Body of pancreas (tissue), 4 donors: ENCODE measurements around the gene STRA6. TPM values are rescaled to one million over a fixed set of nuclear protein-coding genes. Genes with fewer than 3 reads are reported as not detected.

ENCODE experiments used
- ATAC-seq: fragments of 150-250 bp; one replicate; pipeline ENCODE4 v1.9.1; 2016
- DNase-seq, 4 donors: peaks; one replicate each; pipeline ENCODE4 v3.0.0-alpha.2; 2019
- H3K27ac ChIP-seq, 4 donors: fragments of 200-600 bp; sonication (generic); 1 replicate in 3 of 4; 2 replicates in 1 of 4; pipeline versions ENCODE4 v1.5.1 to v1.6.1; 2016 to 2019; ENCODE audit warnings: mild to moderate bottlenecking in 1 of 4, mixed read lengths in 1 of 4, moderate library complexity in 1 of 4
- H3K27me3 ChIP-seq, 2 donors: fragments of 200-600 bp; sonication (generic); one replicate each; pipeline ENCODE4 v1.6.0; 2016; ENCODE audit warnings: mild to moderate bottlenecking in 1 of 2
- H3K36me3 ChIP-seq, 2 donors: fragments of 200-600 bp; sonication (generic); replicated peaks in 1 of 2; 2 replicates each; pipeline ENCODE4 v1.5.1; 2016; ENCODE audit warnings: low read depth in 2 of 2; ENCODE audit not compliant: insufficient read depth in 1 of 2
- H3K4me1 ChIP-seq: fragments of 200-600 bp; sonication (generic); one replicate; pipeline ENCODE4 v1.6.0; 2016
- H3K4me3 ChIP-seq, 2 donors: fragments of 200-600 bp; sonication (generic); 1 replicate in 1 of 2; 2 replicates in 1 of 2; pipeline ENCODE4 v1.5.1; 2016 to 2019
- H3K9me3 ChIP-seq, 3 donors: fragments of 200-600 bp; sonication (generic); 1 replicate in 2 of 3; 2 replicates in 1 of 3; pipeline ENCODE4 v1.5.1; 2016
- POLR2A ChIP-seq, 3 donors: fragments of 450-650 bp; IDR thresholded peaks; one replicate each; pipeline ENCODE4 v1.6.1; 2016; ENCODE audit warnings: antibody characterized with exemption in 3 of 3, mild to moderate bottlenecking in 2 of 3
- WGBS, 2 donors: methylation state at CpG; one replicate each; pipeline ENCODE4 v1.1.5; 2017; 5-methylcytosine and 5-hydroxymethylcytosine counted together
- intact Hi-C: fragments of 100-400 bp; cut with DNase I; formaldehyde crosslinking; loops from one replicate; pipeline ENCODE4 v1.15.1; 2023
- total RNA-seq, 2 donors: library from RNA; depleted of rRNA; stranded (reverse); fragments of >200 nt; gene quantifications; one replicate each; pipeline ENCODE4 v1.1.0, GENCODE V29; 2016
- TF ChIP-seq, protein P1 (sequence below), 7 experiments: fragments of 450-650 bp in 4 of 7; fragments of 200-600 bp in 3 of 7; sonication (generic) in 3 of 7; IDR thresholded peaks; one replicate each; pipeline ENCODE4 v1.5.1; 2016 to 2019; ENCODE audit warnings: antibody characterized with exemption in 7 of 7

Gene STRA6
- total RNA-seq, 2 donors from 2014 or later: not detected

- DNase-seq (peak in 2 of 4 donors; percentile 28 to 34), ATAC-seq (no peak)
- Histone ChIP-seq H3K36me3 (no peaks in the 10 kb centered on the region), H3K4me3 (no peak overlapping the region), H3K4me1 (peaks cover 10% of the 10 kb centered on the region), H3K27ac (no peak overlapping the region), H3K9me3 (no peaks in the 10 kb centered on the region), H3K27me3 (peaks cover 0 to 3% of the 10 kb centered on the region in 2 donors)
- 63% methylated on average over 1 of the region's 1 CpG for WGBS, 2 donors
- intact Hi-C loops: no loop called here
- TF ChIP-seq, protein P1, sequence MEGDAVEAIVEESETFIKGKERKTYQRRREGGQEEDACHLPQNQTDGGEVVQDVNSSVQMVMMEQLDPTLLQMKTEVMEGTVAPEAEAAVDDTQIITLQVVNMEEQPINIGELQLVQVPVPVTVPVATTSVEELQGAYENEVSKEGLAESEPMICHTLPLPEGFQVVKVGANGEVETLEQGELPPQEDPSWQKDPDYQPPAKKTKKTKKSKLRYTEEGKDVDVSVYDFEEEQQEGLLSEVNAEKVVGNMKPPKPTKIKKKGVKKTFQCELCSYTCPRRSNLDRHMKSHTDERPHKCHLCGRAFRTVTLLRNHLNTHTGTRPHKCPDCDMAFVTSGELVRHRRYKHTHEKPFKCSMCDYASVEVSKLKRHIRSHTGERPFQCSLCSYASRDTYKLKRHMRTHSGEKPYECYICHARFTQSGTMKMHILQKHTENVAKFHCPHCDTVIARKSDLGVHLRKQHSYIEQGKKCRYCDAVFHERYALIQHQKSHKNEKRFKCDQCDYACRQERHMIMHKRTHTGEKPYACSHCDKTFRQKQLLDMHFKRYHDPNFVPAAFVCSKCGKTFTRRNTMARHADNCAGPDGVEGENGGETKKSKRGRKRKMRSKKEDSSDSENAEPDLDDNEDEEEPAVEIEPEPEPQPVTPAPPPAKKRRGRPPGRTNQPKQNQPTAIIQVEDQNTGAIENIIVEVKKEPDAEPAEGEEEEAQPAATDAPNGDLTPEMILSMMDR (IDR thresholded peaks at IDR 0.05): no peak
- TF ChIP-seq POLR2A (IDR thresholded peaks at IDR 0.05): no peak
These were observed 2.2 kb downstream of the STRA6 start for GRCh38 chr15:74200412-74200815.

DNA sequence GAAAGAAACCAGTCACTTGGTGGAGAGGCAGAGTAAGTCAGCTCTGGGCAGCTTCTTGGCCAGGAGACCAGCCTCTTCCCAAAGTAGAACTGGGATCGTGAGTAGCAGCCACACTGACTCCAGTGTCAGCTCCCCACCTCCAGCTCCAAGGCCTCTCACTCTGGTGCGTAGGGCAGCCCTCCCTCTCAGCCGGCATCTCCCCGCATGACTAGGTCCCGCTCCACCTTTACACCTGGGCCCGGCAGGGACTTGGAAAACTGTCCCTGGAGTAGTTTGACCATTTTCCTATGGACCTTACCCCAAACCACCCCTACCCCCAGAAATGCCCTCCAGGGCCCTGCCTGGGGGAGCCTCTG lies 3.3 kb downstream of the STRA6 start:
- H3K9me3 ChIP-seq: no peaks in the 10 kb centered on the region
- no peak for DNase-seq
- H3K4me3 ChIP-seq: no peak overlapping the region
- H3K36me3 ChIP-seq: no peaks in the 10 kb centered on the region
- no peak overlapping the region for H3K27ac ChIP-seq
- no peak for ATAC-seq
- 89 to 92% methylated on average over 5 to 6 of the region's 6 CpGs for WGBS, 2 donors
- H3K27me3 ChIP-seq: peaks cover 0 to 3% of the 10 kb centered on the region in 2 donors
- TF ChIP-seq POLR2A (IDR thresholded peaks at IDR 0.05): no peak
- TF ChIP-seq, protein P1 (IDR thresholded peaks at IDR 0.05): no peak
- H3K4me1 ChIP-seq: peaks cover 10% of the 10 kb centered on the region
- intact Hi-C loops: no loop called here

DNA sequence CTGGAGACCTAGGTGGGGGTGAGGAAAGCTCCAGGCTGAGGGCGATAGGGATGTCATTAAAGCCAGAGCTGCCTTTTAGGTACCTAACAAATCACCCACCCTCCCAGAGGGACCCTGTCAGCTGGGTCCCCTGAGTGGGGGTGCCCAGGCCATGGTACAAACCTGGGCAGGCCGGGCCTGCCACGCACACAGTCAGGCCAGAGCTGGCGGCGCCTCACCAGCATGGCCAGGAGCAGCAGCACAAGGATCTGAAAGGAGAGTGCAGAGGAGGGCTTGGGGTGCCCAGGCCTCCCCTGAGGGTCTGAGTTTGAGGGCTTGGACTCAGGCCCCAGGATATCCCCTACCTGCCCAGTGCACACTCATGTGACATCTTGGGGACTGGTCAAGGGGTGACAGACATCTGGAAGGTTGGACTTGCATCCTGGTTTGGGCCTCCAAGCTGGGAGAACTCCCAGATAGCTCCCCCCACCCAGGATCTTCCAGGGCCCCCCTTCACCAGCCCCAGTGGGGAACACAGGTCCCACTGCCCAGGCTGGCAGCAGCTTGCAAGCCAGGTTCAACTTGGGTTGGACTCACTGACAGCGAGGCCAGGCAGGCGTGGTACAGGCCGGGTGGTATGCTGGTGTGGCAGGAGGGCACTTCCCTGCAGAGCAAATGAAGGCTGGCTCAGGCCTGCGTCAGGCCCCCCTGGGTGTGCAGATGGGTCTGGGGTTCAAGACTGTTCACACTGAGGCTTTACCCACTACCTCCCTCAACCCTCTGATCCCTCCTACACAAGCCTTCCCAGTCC lies 5.2 kb downstream of the STRA6 start:
- peaks cover 10% of the 10 kb centered on the region for H3K4me1 ChIP-seq
- H3K36me3 ChIP-seq: no peaks in the 10 kb centered on the region
- no peak overlapping the region for H3K27ac ChIP-seq
- no peaks in the 10 kb centered on the region for H3K9me3 ChIP-seq
- TF ChIP-seq POLR2A (IDR thresholded peaks at IDR 0.05): no peak
- TF ChIP-seq, protein P1 (IDR thresholded peaks at IDR 0.05): no peak
- no peak overlapping the region for H3K4me3 ChIP-seq
- DNase-seq (no peak), ATAC-seq (no peak)
- H3K27me3 ChIP-seq: peaks cover 0 to under 1% of the 10 kb centered on the region in 2 donors
- WGBS, 2 donors: 99% methylated on average over 9 of the region's 9 CpGs; no CpG with 5 or more reads in 1 of the 2 donors
- intact Hi-C loops: no loop called here

GRCh38 chr15:74196175-74196574 lies 6.4 kb downstream of the STRA6 start:
- intact Hi-C loops: no loop called here
- no peaks in the 10 kb centered on the region for H3K36me3 ChIP-seq
- no peaks in the 10 kb centered on the region for H3K27me3 ChIP-seq
- DNase-seq (peak in 3 of 4 donors; percentile 44 to 56 (median 52)), ATAC-seq (peak; percentile 18)
- no peak overlapping the region for H3K27ac ChIP-seq
- H3K4me1 ChIP-seq: peaks cover 10% of the 10 kb centered on the region
- H3K4me3 ChIP-seq: no peak overlapping the region
- WGBS, 2 donors: 45 to 60% methylated on average over 4 to 7 of the region's 7 CpGs
- TF ChIP-seq, protein P1 (IDR thresholded peaks at IDR 0.05): no peak
- H3K9me3 ChIP-seq: no peaks in the 10 kb centered on the region
